Panc1 (cell line): ENCODE data around the gene APCDD1.

Source experiments
- POLR2AphosphoS5 ChIP-seq: IDR thresholded peaks from 2 replicates; pipeline ENCODE4 v1.6.1; 2012; ENCODE audit warnings: mild to moderate bottlenecking, low read depth, low read length, moderate library complexity
- SIN3A ChIP-seq: IDR thresholded peaks from 2 replicates; pipeline ENCODE4 v1.6.1; 2012; ENCODE audit warnings: low read depth, mild to moderate bottlenecking, low read length, moderate library complexity, borderline replicate concordance; ENCODE audit not compliant: insufficient read depth
- TCF7L2 ChIP-seq: IDR thresholded peaks from 2 replicates; pipeline ENCODE4 v1.6.1; 2011; ENCODE audit warnings: mild to moderate bottlenecking, low read depth, low read length, inconsistent platforms
- TF ChIP-seq, protein P1 (sequence below): fragments of 450-650 bp; IDR thresholded peaks from 2 replicates; pipeline ENCODE4 v1.5.1; 2017; ENCODE audit warnings: mild to moderate bottlenecking
- TF ChIP-seq, protein P2 (sequence below), 2 experiments: IDR thresholded peaks; 2 replicates each; pipeline ENCODE4 v1.6.1; 2011 to 2012; ENCODE audit warnings: low read depth in 2 of 2, control low read depth in 1 of 2, low read length in 1 of 2, mild to moderate bottlenecking in 1 of 2, moderate library complexity in 1 of 2; ENCODE audit not compliant: insufficient read depth in 1 of 2

DNA sequence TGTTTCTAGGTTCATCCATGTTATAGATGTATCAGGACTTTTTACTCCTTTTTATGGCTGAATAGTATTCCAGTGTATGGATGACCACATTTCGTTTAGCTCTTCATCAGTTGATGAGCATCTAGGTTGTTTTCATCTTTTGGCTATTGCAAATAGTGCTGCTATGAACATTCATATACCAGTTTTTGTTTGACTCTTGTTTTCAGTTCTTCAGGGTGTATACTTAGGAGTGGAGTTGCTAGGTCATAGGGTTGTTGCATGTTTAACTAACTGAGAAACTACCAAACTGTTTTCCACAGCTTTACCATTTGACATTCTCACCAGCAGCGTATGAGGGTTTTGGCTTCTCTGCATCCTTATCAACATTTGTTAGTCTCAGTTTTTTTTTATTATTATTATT is 45.6 kb downstream of the APCDD1 start:
- TF ChIP-seq, protein P1, sequence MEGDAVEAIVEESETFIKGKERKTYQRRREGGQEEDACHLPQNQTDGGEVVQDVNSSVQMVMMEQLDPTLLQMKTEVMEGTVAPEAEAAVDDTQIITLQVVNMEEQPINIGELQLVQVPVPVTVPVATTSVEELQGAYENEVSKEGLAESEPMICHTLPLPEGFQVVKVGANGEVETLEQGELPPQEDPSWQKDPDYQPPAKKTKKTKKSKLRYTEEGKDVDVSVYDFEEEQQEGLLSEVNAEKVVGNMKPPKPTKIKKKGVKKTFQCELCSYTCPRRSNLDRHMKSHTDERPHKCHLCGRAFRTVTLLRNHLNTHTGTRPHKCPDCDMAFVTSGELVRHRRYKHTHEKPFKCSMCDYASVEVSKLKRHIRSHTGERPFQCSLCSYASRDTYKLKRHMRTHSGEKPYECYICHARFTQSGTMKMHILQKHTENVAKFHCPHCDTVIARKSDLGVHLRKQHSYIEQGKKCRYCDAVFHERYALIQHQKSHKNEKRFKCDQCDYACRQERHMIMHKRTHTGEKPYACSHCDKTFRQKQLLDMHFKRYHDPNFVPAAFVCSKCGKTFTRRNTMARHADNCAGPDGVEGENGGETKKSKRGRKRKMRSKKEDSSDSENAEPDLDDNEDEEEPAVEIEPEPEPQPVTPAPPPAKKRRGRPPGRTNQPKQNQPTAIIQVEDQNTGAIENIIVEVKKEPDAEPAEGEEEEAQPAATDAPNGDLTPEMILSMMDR = no peak
- TF ChIP-seq SIN3A (no peak), POLR2AphosphoS5 (no peak), TCF7L2 (no peak)
- TF ChIP-seq, protein P2, sequence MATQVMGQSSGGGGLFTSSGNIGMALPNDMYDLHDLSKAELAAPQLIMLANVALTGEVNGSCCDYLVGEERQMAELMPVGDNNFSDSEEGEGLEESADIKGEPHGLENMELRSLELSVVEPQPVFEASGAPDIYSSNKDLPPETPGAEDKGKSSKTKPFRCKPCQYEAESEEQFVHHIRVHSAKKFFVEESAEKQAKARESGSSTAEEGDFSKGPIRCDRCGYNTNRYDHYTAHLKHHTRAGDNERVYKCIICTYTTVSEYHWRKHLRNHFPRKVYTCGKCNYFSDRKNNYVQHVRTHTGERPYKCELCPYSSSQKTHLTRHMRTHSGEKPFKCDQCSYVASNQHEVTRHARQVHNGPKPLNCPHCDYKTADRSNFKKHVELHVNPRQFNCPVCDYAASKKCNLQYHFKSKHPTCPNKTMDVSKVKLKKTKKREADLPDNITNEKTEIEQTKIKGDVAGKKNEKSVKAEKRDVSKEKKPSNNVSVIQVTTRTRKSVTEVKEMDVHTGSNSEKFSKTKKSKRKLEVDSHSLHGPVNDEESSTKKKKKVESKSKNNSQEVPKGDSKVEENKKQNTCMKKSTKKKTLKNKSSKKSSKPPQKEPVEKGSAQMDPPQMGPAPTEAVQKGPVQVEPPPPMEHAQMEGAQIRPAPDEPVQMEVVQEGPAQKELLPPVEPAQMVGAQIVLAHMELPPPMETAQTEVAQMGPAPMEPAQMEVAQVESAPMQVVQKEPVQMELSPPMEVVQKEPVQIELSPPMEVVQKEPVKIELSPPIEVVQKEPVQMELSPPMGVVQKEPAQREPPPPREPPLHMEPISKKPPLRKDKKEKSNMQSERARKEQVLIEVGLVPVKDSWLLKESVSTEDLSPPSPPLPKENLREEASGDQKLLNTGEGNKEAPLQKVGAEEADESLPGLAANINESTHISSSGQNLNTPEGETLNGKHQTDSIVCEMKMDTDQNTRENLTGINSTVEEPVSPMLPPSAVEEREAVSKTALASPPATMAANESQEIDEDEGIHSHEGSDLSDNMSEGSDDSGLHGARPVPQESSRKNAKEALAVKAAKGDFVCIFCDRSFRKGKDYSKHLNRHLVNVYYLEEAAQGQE (IDR thresholded peaks at IDR 0.05; ENCODE audit: insufficient read depth in 1 of 2, low read depth in 2 of 2, low read length in 1 of 2) = no peak
